ENCODE measurements around the gene YBX2.

Gene YBX2

GRCh38 chr17:7322520-7323194 lies 28.2 kb upstream of the YBX2 start:
- no peak for DNase-seq

GRCh38 chr17:7321466-7321865 lies 27.0 kb upstream of the YBX2 start:
- DNase-seq: no peak

- no peak for DNase-seq
Observed at GRCh38 chr17:7318121-7318860, 23.9 kb upstream of the YBX2 start.

- no peak for DNase-seq
Observed at GRCh38 chr17:7317161-7317803, 22.8 kb upstream of the YBX2 start.

- no peak for DNase-seq
Observed at GRCh38 chr17:7315570-7316235, 21.3 kb upstream of the YBX2 start.

- peak; percentile 94 for DNase-seq
Observed at GRCh38 chr17:7314719-7315569, 20.5 kb upstream of the YBX2 start, which contains the start of gene GPS2. GPS2 (minus strand) TSS chr17:7315360; CDS start chr17:7315052, 308 bp downstream.

- no peak for DNase-seq
Observed at GRCh38 chr17:7313890-7314718, 19.7 kb upstream of the YBX2 start.

- DNase-seq: peak; percentile 40
Observed at GRCh38 chr17:7313088-7313889, 18.9 kb upstream of the YBX2 start.

- no peak for DNase-seq
Observed at GRCh38 chr17:7312432-7313087, 18.1 kb upstream of the YBX2 start.

GRCh38 chr17:7311110-7311705 lies 16.8 kb upstream of the YBX2 start:
- DNase-seq: no peak

GRCh38 chr17:7309628-7310027 lies 15.2 kb upstream of the YBX2 start:
- DNase-seq: no peak

- DNase-seq: peak; percentile 97
Observed at GRCh38 chr17:7308625-7309433, 14.4 kb upstream of the YBX2 start.

- no peak for DNase-seq
Observed at GRCh38 chr17:7307686-7308624, 13.5 kb upstream of the YBX2 start.

GRCh38 chr17:7306911-7307685 lies 12.7 kb upstream of the YBX2 start, which contains the start of gene EIF5A:
EIF5A (plus strand) TSS chr17:7307628; CDS start chr17:7309636, 2,008 bp downstream.
- DNase-seq: peak; percentile 100

- DNase-seq: no peak
Observed at GRCh38 chr17:7304179-7304578, 9.7 kb upstream of the YBX2 start.

GRCh38 chr17:7296189-7296861 lies 1.9 kb upstream of the YBX2 start:
- peak; percentile 71 for DNase-seq

Data from CD4-positive, alpha-beta T cell treated with Interleukin-17A for 1 hour (primary cell).